Smooth muscle cell (in vitro differentiated cells): Measurements from ENCODE around the gene SLC39A11. TPM values are rescaled to one million over a fixed set of nuclear protein-coding genes. Genes with fewer than 3 reads are reported as not detected.

ENCODE experiments used
- DNase-seq: peaks from one replicate; lab custom pipeline; 2025; ENCODE audit not compliant: unreplicated experiment; lab: John Stamatoyannopoulos, UW
- H2AFZ ChIP-seq: fragments of 200-600 bp; sonication (generic); 2 replicates; pipeline ENCODE4 v1.6.0; 2016; ENCODE audit warnings: antibody characterized with exemption, low read depth, mild to moderate bottlenecking
- H3F3A ChIP-seq: fragments of 200-600 bp; sonication (generic); 2 replicates; pipeline ENCODE4 v1.6.0; 2017; ENCODE audit warnings: antibody characterized with exemption, low read depth
- H3K27ac ChIP-seq: fragments of 200-600 bp; sonication (generic); 2 replicates; pipeline ENCODE4 v1.5.1; 2016; ENCODE audit warnings: low read depth, mild to moderate bottlenecking
- H3K27me3 ChIP-seq: fragments of 200-600 bp; sonication (generic); 2 replicates; pipeline ENCODE4 v1.6.1; 2016; ENCODE audit warnings: low read depth, mild to moderate bottlenecking
- H3K36me3 ChIP-seq: fragments of 200-600 bp; sonication (generic); 2 replicates; pipeline ENCODE4 v1.5.1; 2016; ENCODE audit warnings: low read depth
- H3K4me1 ChIP-seq: fragments of 200-600 bp; sonication (generic); 2 replicates; pipeline ENCODE4 v1.5.1; 2016; ENCODE audit warnings: low read depth
- H3K4me2 ChIP-seq: fragments of 200-600 bp; sonication (generic); 2 replicates; pipeline ENCODE4 v1.6.0; 2016; ENCODE audit warnings: mild to moderate bottlenecking
- H3K4me3 ChIP-seq: fragments of 200-600 bp; sonication (generic); 2 replicates; pipeline ENCODE4 v1.5.1; 2016; ENCODE audit warnings: mild to moderate bottlenecking
- H3K79me2 ChIP-seq: fragments of 200-600 bp; sonication (generic); 2 replicates; pipeline ENCODE4 v1.6.0; 2016; ENCODE audit warnings: low read depth, mild to moderate bottlenecking
- H3K9ac ChIP-seq: fragments of 200-600 bp; sonication (generic); 2 replicates; pipeline ENCODE4 v1.6.0; 2016; ENCODE audit warnings: low read depth
- H3K9me3 ChIP-seq: fragments of 200-600 bp; sonication (generic); replicated peaks from 2 replicates; pipeline ENCODE4 v1.5.1; 2016; ENCODE audit warnings: low read depth
- H4K20me1 ChIP-seq: fragments of 200-600 bp; sonication (generic); 2 replicates; pipeline ENCODE4 v1.6.0; 2016; ENCODE audit warnings: low read depth
- WGBS: methylation state at CpG from one replicate; pipeline ENCODE4 v1.1.7; 2016; ENCODE audit warnings: low lambda C conversion rate; 5-methylcytosine and 5-hydroxymethylcytosine counted together
- polyA plus RNA-seq: library from polyadenylated mRNA; unstranded; fragments of >200 nt; fragmentation: Nextera tagmentation; extraction: Ambion mirVana; gene quantifications from 2 replicates; pipeline ENCODE4 v1.2.1, GENCODE V29; 2016
- total RNA-seq: library from RNA; depleted of rRNA; stranded (reverse); fragments of >200 nt; gene quantifications from 2 replicates; pipeline ENCODE4 v1.2.3, GENCODE V29; 2014
- TF ChIP-seq, protein P1 (sequence below): fragments of 200-600 bp; sonication (generic); IDR thresholded peaks from 2 replicates; pipeline ENCODE4 v1.5.1; 2017; ENCODE audit warnings: borderline replicate concordance, mild to moderate bottlenecking, antibody characterized with exemption; ENCODE audit not compliant: insufficient read depth, poor library complexity, severe bottlenecking

SLC39A11 gene
- total RNA-seq: 11.6 and 36.7 TPM in 2 replicates
- 9.2 and 16.3 TPM in 2 replicates for polyA plus RNA-seq

- Histone ChIP-seq H3K9ac (no peak within 1 kb of the TSS), H3K79me2 (no peaks in the 10 kb centered on the region), H3K27ac (no peak within 1 kb of the TSS), H3K4me2 (peak within 1 kb of the TSS; percentile 88), H4K20me1 (no peaks in the 10 kb centered on the region), H3K9me3 (no peaks in the 10 kb centered on the region), H3K4me3 (peak within 1 kb of the TSS; percentile 61), H3K4me1 (peaks cover 3% of the 10 kb centered on the region), H3F3A (no peaks in the 10 kb centered on the region), H2AFZ (peak within 1 kb of the TSS; percentile 98), H3K27me3 (no peaks in the 10 kb centered on the region), H3K36me3 (no peaks in the 10 kb centered on the region)
- TF ChIP-seq, protein P1, sequence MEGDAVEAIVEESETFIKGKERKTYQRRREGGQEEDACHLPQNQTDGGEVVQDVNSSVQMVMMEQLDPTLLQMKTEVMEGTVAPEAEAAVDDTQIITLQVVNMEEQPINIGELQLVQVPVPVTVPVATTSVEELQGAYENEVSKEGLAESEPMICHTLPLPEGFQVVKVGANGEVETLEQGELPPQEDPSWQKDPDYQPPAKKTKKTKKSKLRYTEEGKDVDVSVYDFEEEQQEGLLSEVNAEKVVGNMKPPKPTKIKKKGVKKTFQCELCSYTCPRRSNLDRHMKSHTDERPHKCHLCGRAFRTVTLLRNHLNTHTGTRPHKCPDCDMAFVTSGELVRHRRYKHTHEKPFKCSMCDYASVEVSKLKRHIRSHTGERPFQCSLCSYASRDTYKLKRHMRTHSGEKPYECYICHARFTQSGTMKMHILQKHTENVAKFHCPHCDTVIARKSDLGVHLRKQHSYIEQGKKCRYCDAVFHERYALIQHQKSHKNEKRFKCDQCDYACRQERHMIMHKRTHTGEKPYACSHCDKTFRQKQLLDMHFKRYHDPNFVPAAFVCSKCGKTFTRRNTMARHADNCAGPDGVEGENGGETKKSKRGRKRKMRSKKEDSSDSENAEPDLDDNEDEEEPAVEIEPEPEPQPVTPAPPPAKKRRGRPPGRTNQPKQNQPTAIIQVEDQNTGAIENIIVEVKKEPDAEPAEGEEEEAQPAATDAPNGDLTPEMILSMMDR: no peak
- 20% methylated on average over 22 of the region's 23 CpGs for WGBS
- DNase-seq: peak; percentile 59
These were observed at the start of gene SLC39A11 for GRCh38 chr17:73092523-73093135. Gene SLC39A11, minus strand, starts transcription at chr17:73092688. Its CDS starts 3,924 bp downstream, at chr17:73088764.

DNA sequence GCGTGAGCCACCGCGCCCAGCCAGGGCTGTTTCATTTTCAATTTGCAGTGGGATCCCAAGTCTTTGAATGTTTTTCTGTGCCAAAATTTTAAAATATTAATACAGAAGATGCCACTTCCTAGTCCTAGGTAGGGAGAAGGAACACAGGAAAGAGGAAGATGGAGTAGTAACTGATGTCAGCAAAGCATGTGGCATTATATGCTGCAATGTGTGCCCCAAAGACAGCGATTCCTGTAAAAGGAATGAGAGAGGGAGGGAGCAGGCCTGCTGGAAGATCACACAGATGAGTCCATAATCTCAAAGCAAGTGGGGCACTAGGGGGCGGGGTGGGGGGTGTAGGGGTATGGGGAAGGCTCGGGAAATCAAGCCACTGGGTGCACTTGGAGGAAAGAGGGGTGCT, 48.9 kb upstream of the SLC39A11 start:
- 94% methylated on average over 6 of the region's 6 CpGs for WGBS
- Histone ChIP-seq H3K36me3 (no peaks in the 10 kb centered on the region), H3K9ac (no peak overlapping the region), H3F3A (no peaks in the 10 kb centered on the region), H3K4me3 (no peak overlapping the region), H3K4me1 (peaks cover 8% of the 10 kb centered on the region), H4K20me1 (no peaks in the 10 kb centered on the region), H3K9me3 (no peaks in the 10 kb centered on the region), H3K4me2 (no peak overlapping the region), H2AFZ (no peak overlapping the region), H3K79me2 (no peaks in the 10 kb centered on the region), H3K27me3 (peaks cover 10% of the 10 kb centered on the region), H3K27ac (no peak overlapping the region)
- TF ChIP-seq, protein P1: no peak
- DNase-seq: no peak

GRCh38 chr17:73140566-73140965, 48.1 kb upstream of the SLC39A11 start:
- H2AFZ ChIP-seq: no peak overlapping the region
- no peaks in the 10 kb centered on the region for H3K36me3 ChIP-seq
- no peak overlapping the region for H3K9ac ChIP-seq
- H3K9me3 ChIP-seq: no peaks in the 10 kb centered on the region
- H3K79me2 ChIP-seq: no peaks in the 10 kb centered on the region
- H4K20me1 ChIP-seq: no peaks in the 10 kb centered on the region
- 66% methylated on average over 5 of the region's 5 CpGs for WGBS
- H3K27ac ChIP-seq: no peak overlapping the region
- DNase-seq: no peak
- H3K4me1 ChIP-seq: peaks cover 8% of the 10 kb centered on the region
- no peak overlapping the region for H3K4me2 ChIP-seq
- H3F3A ChIP-seq: no peaks in the 10 kb centered on the region
- no peak overlapping the region for H3K4me3 ChIP-seq
- H3K27me3 ChIP-seq: peaks cover 10% of the 10 kb centered on the region
- TF ChIP-seq, protein P1: no peak

- 66% methylated on average over 4 of the region's 4 CpGs for WGBS
- Histone ChIP-seq H3F3A (no peaks in the 10 kb centered on the region), H2AFZ (no peak overlapping the region), H3K79me2 (no peaks in the 10 kb centered on the region), H3K27me3 (peaks cover 10% of the 10 kb centered on the region), H3K36me3 (no peaks in the 10 kb centered on the region), H3K4me3 (no peak overlapping the region), H3K9ac (no peak overlapping the region), H3K27ac (no peak overlapping the region), H4K20me1 (no peaks in the 10 kb centered on the region), H3K4me1 (peaks cover 8% of the 10 kb centered on the region), H3K9me3 (no peaks in the 10 kb centered on the region), H3K4me2 (no peak overlapping the region)
- DNase-seq: no peak
- TF ChIP-seq, protein P1: no peak
These were observed 46.8 kb upstream of the SLC39A11 start for GRCh38 chr17:73139296-73139695.
